GM12878 (cell line): ENCODE measurements around the gene RCCD1. TPM values are rescaled to one million over a fixed set of nuclear protein-coding genes. Genes with fewer than 3 reads are reported as not detected.

Experiments used
- ATAC-seq: fragments of 200-7000 bp; cut with Tn5 transposase; 3 replicates; pipeline ENCODE4 v1.9.1; 2020; ENCODE audit warnings: mild to moderate bottlenecking, moderate library complexity
- BruUV-seq: library from RNA; stranded (reverse); fragments of 400-500 nt; replicated peaks from 2 replicates; lab custom pipeline; 2021; lab: Mats Ljungman, UMichigan
- CTCF ChIA-PET: fragments of 300-600 bp; sonication (Branson Sonifier 250); formaldehyde crosslinking; extraction: SDS; loops from one replicate; lab custom pipeline; 2021; ENCODE audit warnings: inconsistent platforms; lab: Yijun Ruan, JAX
- POLR2A ChIA-PET: fragments of 350-600 bp; formaldehyde crosslinking; extraction: SDS; loops from one replicate; lab custom pipeline; 2021; ENCODE audit warnings: inconsistent platforms; lab: Charles Lee
- RAD21 ChIA-PET: fragments of 300-600 bp; sonication (Branson Sonifier 250); formaldehyde crosslinking; loops from one replicate; lab custom pipeline; 2023; ENCODE audit warnings: antibody characterized with exemption; ENCODE audit not compliant: unreplicated experiment; lab: Charles Lee
- SMC1A ChIA-PET: fragments of 300-600 bp; sonication (Branson Sonifier 250); formaldehyde crosslinking; loops from one replicate; lab custom pipeline; 2023; ENCODE audit not compliant: unreplicated experiment, uncharacterized antibody; lab: Charles Lee
- DNase-seq: peaks from one replicate; pipeline ENCODE4 v3.0.0-alpha.2; 2011; ENCODE audit warnings: low read depth, low spot score
- FAIRE-seq: peaks from 3 replicates; lab custom pipeline; 2011; peaks lifted over from hg19 to GRCh38; lab: Jason Lieb, UNC
- H2AFZ ChIP-seq: 2 replicates; pipeline ENCODE4 v1.6.0; 2011; ENCODE audit warnings: low read depth, low read length, control low read depth; ENCODE audit not compliant: control insufficient read depth
- H3K27ac ChIP-seq: 2 replicates; pipeline ENCODE4 v1.5.1; 2011; ENCODE audit warnings: control low read depth; ENCODE audit not compliant: control insufficient read depth, insufficient read depth
- H3K27me3 ChIP-seq, 2 experiments: replicated peaks in 1 of 2; 2 replicates each; pipeline versions ENCODE4 v1.6.0 to v1.6.1; 2011; ENCODE audit warnings: low read length in 1 of 2; ENCODE audit not compliant: control insufficient read depth in 2 of 2, insufficient read depth in 2 of 2
- H3K36me3 ChIP-seq, 2 experiments: 2 replicates each; pipeline ENCODE4 v1.5.1; 2011; ENCODE audit warnings: low read length in 1 of 2; ENCODE audit not compliant: control insufficient read depth in 2 of 2, insufficient read depth in 2 of 2
- H3K4me1 ChIP-seq: 2 replicates; pipeline ENCODE4 v1.6.1; 2011; ENCODE audit warnings: mild to moderate bottlenecking, low read length, moderate library complexity, mixed read lengths; ENCODE audit not compliant: control insufficient read depth, insufficient read depth
- H3K4me2 ChIP-seq: 2 replicates; pipeline ENCODE4 v1.6.0; 2011; ENCODE audit warnings: control low read depth; ENCODE audit not compliant: control insufficient read depth, insufficient read depth
- H3K4me3 ChIP-seq: fragments of 200-600 bp; sonication (generic); 2 replicates; pipeline ENCODE4 v1.5.1; 2016
- H3K79me2 ChIP-seq: 2 replicates; pipeline ENCODE4 v1.6.0; 2011; ENCODE audit warnings: low read length; ENCODE audit not compliant: control insufficient read depth, insufficient read depth
- H3K9ac ChIP-seq: 2 replicates; pipeline ENCODE4 v1.8.0; 2011; ENCODE audit warnings: low read length, control low read depth, mixed read lengths; ENCODE audit not compliant: control insufficient read depth, insufficient read depth
- H3K9me3 ChIP-seq: replicated peaks from 3 replicates; pipeline ENCODE4 v1.5.1; 2011; ENCODE audit warnings: mild to moderate bottlenecking, low read length; ENCODE audit not compliant: control insufficient read depth, insufficient read depth
- H4K20me1 ChIP-seq: 2 replicates; pipeline ENCODE4 v1.6.0; 2011; ENCODE audit not compliant: control insufficient read depth, insufficient read depth
- BCL11A ChIP-seq: IDR thresholded peaks from 2 replicates; pipeline ENCODE4 v1.6.1; 2011; ENCODE audit warnings: low read depth, low read length
- MTA3 ChIP-seq: IDR thresholded peaks from 2 replicates; pipeline ENCODE4 v1.6.1; 2012; ENCODE audit warnings: low read length, inconsistent platforms, borderline replicate concordance
- MXI1 ChIP-seq: fragments of 150-350 bp; IDR thresholded peaks from 2 replicates; pipeline ENCODE4 v1.6.1; 2011; ENCODE audit warnings: low read depth, mild to moderate bottlenecking, inconsistent platforms, low read length, improper control_type of control experiment
- POLR2AphosphoS5 ChIP-seq: IDR thresholded peaks from 2 replicates; pipeline ENCODE4 v1.6.1; 2011; ENCODE audit warnings: mild to moderate bottlenecking, low read length, inconsistent platforms
- RAD51 ChIP-seq: fragments of 450-650 bp; IDR thresholded peaks from 2 replicates; pipeline ENCODE4 v1.6.1; 2016; ENCODE audit warnings: moderate library complexity, mild to moderate bottlenecking, inconsistent platforms
- SP1 ChIP-seq: IDR thresholded peaks from one replicate; pipeline ENCODE4 v1.6.1; 2011; ENCODE audit warnings: low read depth, low read length
- SPI1 ChIP-seq: IDR thresholded peaks from 2 replicates; pipeline ENCODE4 v1.6.1; 2011; ENCODE audit warnings: low read depth, mild to moderate bottlenecking, low read length, moderate library complexity, borderline replicate concordance; ENCODE audit not compliant: insufficient read depth
- SUPT20H ChIP-seq: IDR thresholded peaks from 2 replicates; pipeline ENCODE4 v1.6.1; 2011; ENCODE audit warnings: low read depth, mild to moderate bottlenecking, low read length, moderate library complexity, borderline replicate concordance; ENCODE audit not compliant: control insufficient read depth
- WGBS: methylation state at CpG from one replicate; pipeline ENCODE4 v1.1.6; 2016; ENCODE audit warnings: low lambda C conversion rate; ENCODE audit not compliant: insufficient replicate concordance, insufficient coverage; ENCODE audit errors: missing lambda C conversion rate; 5-methylcytosine and 5-hydroxymethylcytosine counted together
- in situ Hi-C: fragments of 300-500 bp; cut with MboI; formaldehyde crosslinking; loops from 9 replicates; pipeline ENCODE4 v1.14.3; 2018; ENCODE audit warnings: mixed read lengths
- intact Hi-C: fragments of 100-400 bp; cut with micrococcal nuclease; formaldehyde crosslinking; loops from one replicate; pipeline ENCODE4 v1.14.2; 2022; ENCODE audit not compliant: unreplicated experiment
- polyA plus RNA-seq, 11 experiments: library from polyadenylated mRNA; depleted of rRNA in 4 of 11; unstranded in 6 of 11; stranded (reverse) in 5 of 11; fragments of >200 nt; fragmentation: Nextera tagmentation in 4 of 11; fragmentation: Illumina TruSeq in 1 of 11; extraction: Ambion mirVana in 4 of 11; extraction: Trizol in 1 of 11; gene quantifications; 1 replicate in 1 of 11; 2 replicates in 10 of 11; pipeline versions ENCODE4 v1.2.1 to v1.2.3, GENCODE V29; 2011 to 2016; ENCODE audit warnings: inconsistent platforms in 2 of 11, missing spikeins in 2 of 11, low read depth in 1 of 11
- total RNA-seq, 4 experiments: library from RNA; depleted of rRNA in 3 of 4; stranded (reverse); fragments of >200 nt in 3 of 4; fragmentation: Illumina TruSeq in 1 of 4; extraction: Trizol in 1 of 4; gene quantifications; 2 replicates each; pipeline versions ENCODE4 v1.2.1 to v1.2.3, GENCODE V29; 2013 to 2021
- TF ChIP-seq, protein P1 (sequence below): IDR thresholded peaks from 2 replicates; pipeline ENCODE4 v1.6.1; 2011; ENCODE audit warnings: low read depth, low read length, improper control_type of control experiment, borderline replicate concordance
- TF ChIP-seq, protein P2 (sequence below): IDR thresholded peaks from 2 replicates; pipeline ENCODE4 v1.6.1; 2012; ENCODE audit warnings: low read length, inconsistent platforms
- TF ChIP-seq, protein P3 (sequence below): fragments of 450-650 bp; IDR thresholded peaks from 2 replicates; pipeline ENCODE4 v1.6.1; 2017; ENCODE audit warnings: borderline replicate concordance
- TF ChIP-seq, protein P4 (sequence below): fragments of 450-650 bp; formaldehyde crosslinking; IDR thresholded peaks from 2 replicates; pipeline ENCODE4 v1.5.0; 2022; ENCODE audit warnings: mild to moderate bottlenecking, missing genetic modification characterization

The RCCD1 gene
- total and polyA plus RNA-seq, 10 of the 15 experiments (the other 5 are each of a cell fraction or from before 2014, with no cell fraction given), result 5.2 to 30.4 (median 20.9) TPM

DNA sequence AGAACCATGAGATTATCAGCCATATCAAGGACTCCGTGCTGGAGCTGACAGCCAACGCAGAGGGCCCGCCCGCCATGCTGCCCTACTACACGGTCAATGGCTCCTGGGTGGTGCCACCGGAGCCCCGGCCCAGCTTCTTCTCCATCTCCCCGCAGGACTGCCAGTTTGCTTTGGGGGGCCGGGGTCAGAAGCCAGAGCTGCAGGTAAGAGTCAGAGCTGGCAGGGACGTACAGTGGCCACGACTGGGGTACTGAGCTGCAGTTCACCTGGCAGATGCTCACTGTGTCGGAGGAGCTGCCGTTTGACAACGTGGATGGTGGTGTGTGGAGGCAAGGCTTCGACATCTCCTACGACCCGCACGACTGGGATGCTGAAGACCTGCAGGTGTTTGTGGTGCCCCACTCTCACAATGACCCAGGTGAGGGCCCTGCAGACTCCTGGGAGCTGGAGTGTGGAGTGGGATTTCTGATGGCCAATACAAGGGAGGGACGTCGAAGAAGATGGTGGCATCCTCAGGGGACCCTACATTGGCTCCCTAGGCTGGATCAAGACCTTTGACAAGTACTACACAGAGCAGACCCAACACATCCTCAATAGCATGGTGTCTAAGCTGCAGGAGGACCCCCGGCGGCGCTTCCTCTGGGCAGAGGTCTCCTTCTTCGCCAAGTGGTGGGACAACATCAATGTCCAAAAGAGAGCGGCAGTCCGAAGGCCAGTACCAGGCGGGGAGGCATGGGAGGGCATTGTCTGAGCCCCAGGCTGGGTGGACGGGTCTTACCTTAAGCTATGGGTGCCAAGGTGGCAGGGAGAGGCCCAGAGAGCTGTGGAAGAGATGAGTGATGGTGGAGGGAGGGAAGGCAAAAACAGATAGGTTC, 49.1 kb upstream of the RCCD1 start (continued):
- TF ChIP-seq POLR2AphosphoS5 (no peak), RAD51 (no peak), SP1 (no peak), SUPT20H (no peak)
- TF ChIP-seq, protein P1, sequence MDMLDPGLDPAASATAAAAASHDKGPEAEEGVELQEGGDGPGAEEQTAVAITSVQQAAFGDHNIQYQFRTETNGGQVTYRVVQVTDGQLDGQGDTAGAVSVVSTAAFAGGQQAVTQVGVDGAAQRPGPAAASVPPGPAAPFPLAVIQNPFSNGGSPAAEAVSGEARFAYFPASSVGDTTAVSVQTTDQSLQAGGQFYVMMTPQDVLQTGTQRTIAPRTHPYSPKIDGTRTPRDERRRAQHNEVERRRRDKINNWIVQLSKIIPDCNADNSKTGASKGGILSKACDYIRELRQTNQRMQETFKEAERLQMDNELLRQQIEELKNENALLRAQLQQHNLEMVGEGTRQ, result no peak
- TF ChIP-seq, protein P2, sequence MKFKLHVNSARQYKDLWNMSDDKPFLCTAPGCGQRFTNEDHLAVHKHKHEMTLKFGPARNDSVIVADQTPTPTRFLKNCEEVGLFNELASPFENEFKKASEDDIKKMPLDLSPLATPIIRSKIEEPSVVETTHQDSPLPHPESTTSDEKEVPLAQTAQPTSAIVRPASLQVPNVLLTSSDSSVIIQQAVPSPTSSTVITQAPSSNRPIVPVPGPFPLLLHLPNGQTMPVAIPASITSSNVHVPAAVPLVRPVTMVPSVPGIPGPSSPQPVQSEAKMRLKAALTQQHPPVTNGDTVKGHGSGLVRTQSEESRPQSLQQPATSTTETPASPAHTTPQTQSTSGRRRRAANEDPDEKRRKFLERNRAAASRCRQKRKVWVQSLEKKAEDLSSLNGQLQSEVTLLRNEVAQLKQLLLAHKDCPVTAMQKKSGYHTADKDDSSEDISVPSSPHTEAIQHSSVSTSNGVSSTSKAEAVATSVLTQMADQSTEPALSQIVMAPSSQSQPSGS, result no peak
- TF ChIP-seq, all 136 proteins: peak for 0

DNA sequence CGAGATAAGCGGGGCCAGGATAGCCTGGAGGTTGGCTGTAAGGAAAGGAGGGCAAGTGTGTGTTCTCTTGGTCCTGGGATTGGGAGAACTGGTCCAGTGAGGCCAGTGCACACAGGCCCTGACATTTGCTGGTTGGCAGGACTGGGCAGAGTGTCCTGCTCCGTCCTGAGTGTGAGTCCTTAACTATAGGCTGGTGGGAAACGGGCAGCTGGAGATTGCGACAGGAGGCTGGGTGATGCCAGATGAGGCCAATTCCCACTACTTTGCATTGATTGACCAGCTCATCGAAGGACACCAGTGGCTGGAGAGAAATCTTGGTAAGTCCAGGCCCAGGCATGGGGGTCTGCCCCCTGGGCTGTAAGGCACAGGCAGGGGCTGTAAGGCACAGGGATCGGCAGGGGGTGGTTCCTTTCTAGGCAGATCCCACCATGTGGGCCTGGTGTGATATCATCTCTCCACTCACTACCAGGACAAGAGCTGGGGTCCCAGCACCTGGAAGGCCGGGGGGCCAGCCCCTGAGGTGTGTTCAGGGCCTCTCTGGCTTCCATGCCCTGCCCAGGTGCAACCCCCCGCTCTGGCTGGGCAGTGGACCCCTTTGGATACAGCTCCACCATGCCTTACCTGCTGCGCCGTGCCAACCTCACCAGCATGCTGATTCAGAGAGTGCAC, 48.4 kb upstream of the RCCD1 start:
- no peak overlapping the region for H3K4me3 ChIP-seq
- H3K4me1 ChIP-seq, result peaks cover 10% of the 10 kb centered on the region
- no peak overlapping the region for H3K9ac ChIP-seq
- SMC1A ChIA-PET, result interaction anchor here (1.4 to 12.3 kb wide), 2 partner anchors 17 to 26 kb away, joined by 3 to 225 read pairs; partner anchors contain the start of genes HDDC3 and UNC45A
- H3K27me3 ChIP-seq, result no peaks in the 10 kb centered on the region
- H3K27ac ChIP-seq, result no peak overlapping the region
- in situ Hi-C loops, result no loop called here
- intact Hi-C loops, result no loop called here
- RAD21 ChIA-PET, result interaction anchor here (9.2 kb wide), 1 partner anchor 26 kb away, joined by 193 read pairs; the partner anchor contains the start of genes HDDC3 and UNC45A
- H3K79me2 ChIP-seq, result peaks cover 18% of the 10 kb centered on the region
- DNase-seq (no peak), ATAC-seq (no peak), FAIRE-seq (no peak)
- TSS peak; percentile 27 for BruUV-seq
- H3K36me3 ChIP-seq, result peaks cover 18 to 40% of the 10 kb centered on the region in 2 experiments
- POLR2A ChIA-PET, result interaction anchor here (7.6 kb wide), 1 partner anchor 26 kb away, joined by 113 read pairs; the partner anchor contains the start of genes HDDC3 and UNC45A
- 97% methylated on average over 11 of the region's 11 CpGs for WGBS
- H2AFZ ChIP-seq, result no peak overlapping the region
- no peak overlapping the region for H3K4me2 ChIP-seq
- no peaks in the 10 kb centered on the region for H3K9me3 ChIP-seq
- TF ChIP-seq SPI1, result no peak
- TF ChIP-seq BCL11A, result no peak
- no peak for TF ChIP-seq MXI1
- TF ChIP-seq MTA3, result no peak
- TF ChIP-seq, protein P3, sequence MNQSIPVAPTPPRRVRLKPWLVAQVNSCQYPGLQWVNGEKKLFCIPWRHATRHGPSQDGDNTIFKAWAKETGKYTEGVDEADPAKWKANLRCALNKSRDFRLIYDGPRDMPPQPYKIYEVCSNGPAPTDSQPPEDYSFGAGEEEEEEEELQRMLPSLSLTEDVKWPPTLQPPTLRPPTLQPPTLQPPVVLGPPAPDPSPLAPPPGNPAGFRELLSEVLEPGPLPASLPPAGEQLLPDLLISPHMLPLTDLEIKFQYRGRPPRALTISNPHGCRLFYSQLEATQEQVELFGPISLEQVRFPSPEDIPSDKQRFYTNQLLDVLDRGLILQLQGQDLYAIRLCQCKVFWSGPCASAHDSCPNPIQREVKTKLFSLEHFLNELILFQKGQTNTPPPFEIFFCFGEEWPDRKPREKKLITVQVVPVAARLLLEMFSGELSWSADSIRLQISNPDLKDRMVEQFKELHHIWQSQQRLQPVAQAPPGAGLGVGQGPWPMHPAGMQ, result no peak
- TF ChIP-seq, protein P4, sequence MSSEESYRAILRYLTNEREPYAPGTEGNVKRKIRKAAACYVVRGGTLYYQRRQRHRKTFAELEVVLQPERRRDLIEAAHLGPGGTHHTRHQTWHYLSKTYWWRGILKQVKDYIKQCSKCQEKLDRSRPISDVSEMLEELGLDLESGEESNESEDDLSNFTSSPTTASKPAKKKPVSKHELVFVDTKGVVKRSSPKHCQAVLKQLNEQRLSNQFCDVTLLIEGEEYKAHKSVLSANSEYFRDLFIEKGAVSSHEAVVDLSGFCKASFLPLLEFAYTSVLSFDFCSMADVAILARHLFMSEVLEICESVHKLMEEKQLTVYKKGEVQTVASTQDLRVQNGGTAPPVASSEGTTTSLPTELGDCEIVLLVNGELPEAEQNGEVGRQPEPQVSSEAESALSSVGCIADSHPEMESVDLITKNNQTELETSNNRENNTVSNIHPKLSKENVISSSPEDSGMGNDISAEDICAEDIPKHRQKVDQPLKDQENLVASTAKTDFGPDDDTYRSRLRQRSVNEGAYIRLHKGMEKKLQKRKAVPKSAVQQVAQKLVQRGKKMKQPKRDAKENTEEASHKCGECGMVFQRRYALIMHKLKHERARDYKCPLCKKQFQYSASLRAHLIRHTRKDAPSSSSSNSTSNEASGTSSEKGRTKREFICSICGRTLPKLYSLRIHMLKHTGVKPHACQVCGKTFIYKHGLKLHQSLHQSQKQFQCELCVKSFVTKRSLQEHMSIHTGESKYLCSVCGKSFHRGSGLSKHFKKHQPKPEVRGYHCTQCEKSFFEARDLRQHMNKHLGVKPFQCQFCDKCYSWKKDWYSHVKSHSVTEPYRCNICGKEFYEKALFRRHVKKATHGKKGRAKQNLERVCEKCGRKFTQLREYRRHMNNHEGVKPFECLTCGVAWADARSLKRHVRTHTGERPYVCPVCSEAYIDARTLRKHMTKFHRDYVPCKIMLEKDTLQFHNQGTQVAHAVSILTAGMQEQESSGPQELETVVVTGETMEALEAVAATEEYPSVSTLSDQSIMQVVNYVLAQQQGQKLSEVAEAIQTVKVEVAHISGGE (CRISPR knock-in tag), result no peak
- H4K20me1 ChIP-seq, result no peaks in the 10 kb centered on the region; the same call in 1 of the 2 replicates
- CTCF ChIA-PET, result interaction anchor here (15.1 kb wide), 1 partner anchor 23 kb away, joined by 480 read pairs; the partner anchor contains the start of genes HDDC3 and UNC45A
